DND-41 (cell line): Measurements from ENCODE around the gene HLA-DRA.

Experiments
- ATAC-seq: fragments of 200-7000 bp; cut with Tn5 transposase; 3 replicates; pipeline ENCODE4 v1.9.1; 2021; ENCODE audit warnings: low read depth; ENCODE audit not compliant: insufficient read depth
- DNase-seq: peaks from one replicate; pipeline ENCODE4 v3.0.0-alpha.2; 2020
- H2AFZ ChIP-seq: 2 replicates; pipeline ENCODE4 v1.6.0; 2012; ENCODE audit warnings: low read depth, low read length
- H3K27ac ChIP-seq: 2 replicates; pipeline ENCODE4 v1.5.1; 2012; ENCODE audit warnings: low read length, inconsistent platforms
- H3K27me3 ChIP-seq: fragments of 200-600 bp; sonication (generic); 2 replicates; pipeline ENCODE4 v1.6.0; 2012; ENCODE audit warnings: low read length, mild to moderate bottlenecking, inconsistent platforms; ENCODE audit not compliant: insufficient read depth, poor library complexity
- H3K36me3 ChIP-seq: 2 replicates; pipeline ENCODE4 v1.5.1; 2012; ENCODE audit warnings: low read length, inconsistent platforms; ENCODE audit not compliant: insufficient read depth
- H3K4me1 ChIP-seq: 2 replicates; pipeline ENCODE4 v1.5.1; 2012; ENCODE audit warnings: mild to moderate bottlenecking, low read length; ENCODE audit not compliant: insufficient read depth
- H3K4me2 ChIP-seq: 2 replicates; pipeline ENCODE4 v1.6.0; 2012; ENCODE audit warnings: mild to moderate bottlenecking, moderate library complexity, low read length, inconsistent platforms; ENCODE audit not compliant: insufficient read depth
- H3K4me3 ChIP-seq, 2 experiments: fragments of 200-600 bp in 1 of 2; shearing (Covaris generic) in 1 of 2; 2 replicates each; pipeline ENCODE4 v1.5.1; 2012 to 2016; ENCODE audit warnings: inconsistent platforms in 2 of 2, low read length in 2 of 2, mild to moderate bottlenecking in 2 of 2, low read depth in 1 of 2, moderate library complexity in 1 of 2
- H3K79me2 ChIP-seq: 2 replicates; pipeline ENCODE4 v1.6.0; 2012; ENCODE audit warnings: low read length, inconsistent platforms; ENCODE audit not compliant: insufficient read depth
- H3K9ac ChIP-seq: 2 replicates; pipeline ENCODE4 v1.6.0; 2012; ENCODE audit warnings: low read depth, mild to moderate bottlenecking, inconsistent platforms, low read length, moderate library complexity
- H3K9me3 ChIP-seq: 2 replicates; pipeline ENCODE4 v1.5.1; 2012; ENCODE audit warnings: low read length, moderate library complexity, mild to moderate bottlenecking, inconsistent platforms; ENCODE audit not compliant: insufficient read depth, severe bottlenecking
- H4K20me1 ChIP-seq: 2 replicates; pipeline ENCODE4 v1.6.0; 2012; ENCODE audit warnings: low read length; ENCODE audit not compliant: insufficient read depth
- EZH2 ChIP-seq: IDR thresholded peaks from 3 replicates; pipeline ENCODE4 v1.6.1; 2012; ENCODE audit warnings: borderline replicate concordance, low read depth, mild to moderate bottlenecking, moderate library complexity, low read length, inconsistent platforms; ENCODE audit not compliant: severe bottlenecking
- TF ChIP-seq, protein P1 (sequence below): IDR thresholded peaks from 2 replicates; pipeline ENCODE4 v1.5.1; 2012; ENCODE audit warnings: borderline replicate concordance, low read length, moderate library complexity, mild to moderate bottlenecking; ENCODE audit not compliant: poor library complexity, severe bottlenecking; ENCODE audit errors: extremely low read depth

Gene HLA-DRA

DNA sequence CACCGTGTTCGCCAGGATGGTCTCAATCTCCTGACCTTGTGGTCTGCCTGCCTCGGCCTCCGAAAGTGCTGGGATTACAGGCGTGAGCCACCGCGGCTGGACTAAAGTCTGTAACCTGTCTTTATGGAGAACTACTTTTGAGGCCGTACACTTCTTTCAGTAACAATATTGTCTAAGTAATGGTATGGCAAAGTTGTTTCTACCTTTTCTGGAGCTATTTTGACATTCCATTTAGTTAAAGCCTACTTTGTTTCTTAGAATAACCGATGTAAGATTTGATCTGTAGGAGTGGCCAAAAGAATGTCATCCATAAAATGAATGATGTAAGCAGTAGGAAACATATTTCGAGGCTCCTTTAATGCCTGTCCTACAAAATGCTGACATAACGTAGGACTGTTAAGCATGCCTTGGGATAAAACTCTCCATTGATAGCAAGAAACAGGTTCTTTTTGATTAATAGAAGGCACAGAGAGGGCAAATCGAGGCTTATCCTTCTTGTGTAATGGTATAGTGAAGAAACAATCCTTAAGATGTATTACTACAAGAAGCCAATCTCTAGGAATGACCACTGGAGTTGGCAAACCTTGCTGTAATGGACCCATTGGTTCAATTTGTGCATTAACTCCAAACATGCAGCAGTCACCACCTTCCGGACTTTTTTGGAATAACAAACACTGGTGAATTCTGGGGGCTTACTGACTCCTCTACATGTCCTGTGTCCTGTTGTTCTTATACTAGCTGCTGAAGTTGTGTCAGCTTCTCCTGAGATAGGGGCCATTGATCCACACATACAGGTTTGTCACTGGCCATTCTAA lies 35.9 kb downstream of the HLA-DRA start:
- Histone ChIP-seq H3K27me3 (peaks cover 16% of the 10 kb centered on the region), H3K36me3 (no peaks in the 10 kb centered on the region), H3K27ac (no peak overlapping the region), H3K9ac (no peak overlapping the region), H3K79me2 (no peaks in the 10 kb centered on the region), H3K4me3 (no peak overlapping the region), H3K9me3 (no peaks in the 10 kb centered on the region), H4K20me1 (no peaks in the 10 kb centered on the region), H3K4me1 (no peaks in the 10 kb centered on the region), H3K4me2 (no peak overlapping the region), H2AFZ (no peak overlapping the region)
- TF ChIP-seq, protein P1, sequence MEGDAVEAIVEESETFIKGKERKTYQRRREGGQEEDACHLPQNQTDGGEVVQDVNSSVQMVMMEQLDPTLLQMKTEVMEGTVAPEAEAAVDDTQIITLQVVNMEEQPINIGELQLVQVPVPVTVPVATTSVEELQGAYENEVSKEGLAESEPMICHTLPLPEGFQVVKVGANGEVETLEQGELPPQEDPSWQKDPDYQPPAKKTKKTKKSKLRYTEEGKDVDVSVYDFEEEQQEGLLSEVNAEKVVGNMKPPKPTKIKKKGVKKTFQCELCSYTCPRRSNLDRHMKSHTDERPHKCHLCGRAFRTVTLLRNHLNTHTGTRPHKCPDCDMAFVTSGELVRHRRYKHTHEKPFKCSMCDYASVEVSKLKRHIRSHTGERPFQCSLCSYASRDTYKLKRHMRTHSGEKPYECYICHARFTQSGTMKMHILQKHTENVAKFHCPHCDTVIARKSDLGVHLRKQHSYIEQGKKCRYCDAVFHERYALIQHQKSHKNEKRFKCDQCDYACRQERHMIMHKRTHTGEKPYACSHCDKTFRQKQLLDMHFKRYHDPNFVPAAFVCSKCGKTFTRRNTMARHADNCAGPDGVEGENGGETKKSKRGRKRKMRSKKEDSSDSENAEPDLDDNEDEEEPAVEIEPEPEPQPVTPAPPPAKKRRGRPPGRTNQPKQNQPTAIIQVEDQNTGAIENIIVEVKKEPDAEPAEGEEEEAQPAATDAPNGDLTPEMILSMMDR = no peak
- no peak for TF ChIP-seq EZH2
- DNase-seq = no peak
- no peak for ATAC-seq

DNA sequence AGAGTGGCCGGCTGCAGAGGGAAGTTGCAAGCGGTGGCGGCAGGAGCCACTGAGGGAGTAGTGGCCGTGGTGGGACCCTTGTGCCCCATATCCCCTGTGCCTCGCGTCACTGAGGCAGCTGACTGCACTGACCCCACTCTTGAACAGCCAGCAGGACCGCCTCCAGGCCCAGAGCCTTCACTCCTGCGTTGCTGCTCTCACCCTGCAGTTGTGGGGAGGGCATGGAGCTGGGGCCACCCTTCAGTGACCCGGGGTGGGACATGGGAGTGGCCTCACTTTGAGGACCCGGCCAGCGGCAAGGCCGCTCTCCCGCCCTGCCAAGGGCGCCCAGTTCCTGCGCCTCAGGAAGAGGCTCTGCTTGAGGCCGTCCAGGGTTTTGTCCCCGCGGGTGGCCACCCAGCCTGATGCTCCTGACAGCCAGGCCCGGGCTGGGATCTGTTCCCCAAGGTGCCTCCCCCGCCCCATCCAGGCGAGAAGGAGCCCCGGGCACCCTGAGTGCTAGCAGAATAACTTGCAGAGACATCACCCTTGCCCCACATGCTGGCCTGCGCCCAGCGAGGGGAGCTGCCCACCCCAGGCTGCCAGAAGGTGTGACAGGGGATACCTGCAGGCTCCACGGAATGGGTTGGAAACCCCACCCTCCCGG lies 44.4 kb downstream of the HLA-DRA start:
- Histone ChIP-seq H3K4me1 (no peaks in the 10 kb centered on the region), H3K27me3 (peaks cover 12% of the 10 kb centered on the region), H4K20me1 (no peaks in the 10 kb centered on the region), H2AFZ (no peak overlapping the region), H3K4me2 (no peak overlapping the region), H3K79me2 (no peaks in the 10 kb centered on the region), H3K4me3 (no peak overlapping the region), H3K9me3 (no peaks in the 10 kb centered on the region), H3K9ac (no peak overlapping the region), H3K27ac (no peak overlapping the region), H3K36me3 (no peaks in the 10 kb centered on the region)
- ATAC-seq (no peak), DNase-seq (no peak)
- TF ChIP-seq, protein P1 = no peak
- TF ChIP-seq EZH2 = no peak

DNA sequence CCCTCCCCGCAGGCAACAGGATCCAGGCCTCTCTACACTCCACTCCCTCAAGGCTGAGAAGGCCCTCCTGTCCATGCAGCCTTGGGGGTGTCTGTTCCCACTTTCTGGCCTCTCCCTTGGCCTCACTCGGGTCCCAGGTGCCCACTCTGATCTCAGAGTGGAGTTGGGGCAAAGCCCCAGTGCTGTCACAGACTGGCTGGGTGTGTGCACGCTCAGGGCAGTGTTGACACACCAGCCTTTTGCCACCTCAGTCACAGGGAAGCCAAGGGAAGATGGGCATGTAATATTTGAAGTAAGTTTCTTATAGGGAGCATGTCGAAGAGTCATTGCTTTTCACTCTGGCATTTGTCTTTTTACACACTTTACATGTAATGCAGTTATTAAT lies 44.9 kb downstream of the HLA-DRA start:
- no peaks in the 10 kb centered on the region for H3K4me1 ChIP-seq
- H3K4me2 ChIP-seq = no peak overlapping the region
- H3K9me3 ChIP-seq = no peaks in the 10 kb centered on the region
- peaks cover 12% of the 10 kb centered on the region for H3K27me3 ChIP-seq
- H4K20me1 ChIP-seq = no peaks in the 10 kb centered on the region
- ATAC-seq = no peak
- H3K79me2 ChIP-seq = no peaks in the 10 kb centered on the region
- H3K9ac ChIP-seq = no peak overlapping the region
- H3K36me3 ChIP-seq = no peaks in the 10 kb centered on the region
- no peak overlapping the region for H3K27ac ChIP-seq
- no peak overlapping the region for H3K4me3 ChIP-seq
- H2AFZ ChIP-seq = no peak overlapping the region
- TF ChIP-seq, protein P1 = no peak
- TF ChIP-seq EZH2 = no peak
- DNase-seq = no peak
